Small intestine (tissue), 7 donors: Measurements from ENCODE around the gene ZBTB24. TPM values are rescaled to one million over a fixed set of nuclear protein-coding genes. Genes with fewer than 3 reads are reported as not detected.

Source experiments
- DNase-seq, 2 donors: peaks; one replicate each; pipeline versions ENCODE4 v3.0.0 to v3.0.0-alpha.2; 2013
- FAIRE-seq: peaks from 2 replicates; lab custom pipeline; 2012; peaks lifted over from hg19 to GRCh38; lab: Jason Lieb, UNC
- H3K27ac ChIP-seq, 3 donors: one replicate each; pipeline ENCODE4 v1.5.1; 2013; ENCODE audit warnings: low read length in 2 of 3, mild to moderate bottlenecking in 2 of 3, control low read depth in 1 of 3, inconsistent platforms in 1 of 3, low read depth in 1 of 3, moderate library complexity in 1 of 3
- H3K27me3 ChIP-seq, 3 donors: one replicate each; pipeline ENCODE4 v1.6.1; 2013; ENCODE audit warnings: low read length in 3 of 3, inconsistent platforms in 1 of 3; ENCODE audit not compliant: control insufficient read depth in 3 of 3, insufficient read depth in 3 of 3
- H3K36me3 ChIP-seq, 3 donors: one replicate each; pipeline ENCODE4 v1.6.1; 2013; ENCODE audit warnings: low read length in 3 of 3, inconsistent platforms in 1 of 3, low read depth in 1 of 3, mild to moderate bottlenecking in 1 of 3, moderate library complexity in 1 of 3; ENCODE audit not compliant: control insufficient read depth in 3 of 3, insufficient read depth in 2 of 3
- H3K4me1 ChIP-seq, 3 donors: one replicate each; pipeline ENCODE4 v1.6.1; 2013; ENCODE audit warnings: low read length in 2 of 3, inconsistent platforms in 1 of 3, low read depth in 1 of 3, mild to moderate bottlenecking in 1 of 3, moderate library complexity in 1 of 3; ENCODE audit not compliant: control insufficient read depth in 3 of 3, insufficient read depth in 2 of 3
- H3K4me3 ChIP-seq, 3 donors: one replicate each; pipeline ENCODE4 v1.5.1; 2013; ENCODE audit warnings: low read length in 3 of 3, control low read depth in 1 of 3, inconsistent platforms in 1 of 3, low read depth in 1 of 3, mild to moderate bottlenecking in 1 of 3, moderate library complexity in 1 of 3
- H3K9me3 ChIP-seq, 2 donors: one replicate each; pipeline ENCODE4 v1.6.1; 2013; ENCODE audit warnings: low read depth in 1 of 2, low read length in 1 of 2; ENCODE audit not compliant: control insufficient read depth in 2 of 2, insufficient read depth in 1 of 2
- WGBS, 3 donors: extraction: QIAGEN DNeasy Blood & Tissue Kit; methylation state at CpG; one replicate each; pipeline ENCODE4 v1.1.7; 2013; 5-methylcytosine and 5-hydroxymethylcytosine counted together
- polyA plus RNA-seq, 4 donors: library from polyadenylated mRNA; stranded (reverse) in 3 of 4; unstranded in 1 of 4; fragments of 200-250 nt in 3 of 4; fragments of 120-200 nt in 1 of 4; gene quantifications; one replicate each; pipeline versions ENCODE4 v1.2.1 to v1.2.3, GENCODE V29; 2013
- donor health status: healthy with polysubstance abuse.
- donor health status: control.
- donor health status: control.
- donor health status: Bipolar disorder and iron deficiency.
- donor health status: healthy.

ZBTB24 gene
- polyA plus RNA-seq, 4 donors, result 1.8 to 12.6 (median 3.3) TPM

DNA sequence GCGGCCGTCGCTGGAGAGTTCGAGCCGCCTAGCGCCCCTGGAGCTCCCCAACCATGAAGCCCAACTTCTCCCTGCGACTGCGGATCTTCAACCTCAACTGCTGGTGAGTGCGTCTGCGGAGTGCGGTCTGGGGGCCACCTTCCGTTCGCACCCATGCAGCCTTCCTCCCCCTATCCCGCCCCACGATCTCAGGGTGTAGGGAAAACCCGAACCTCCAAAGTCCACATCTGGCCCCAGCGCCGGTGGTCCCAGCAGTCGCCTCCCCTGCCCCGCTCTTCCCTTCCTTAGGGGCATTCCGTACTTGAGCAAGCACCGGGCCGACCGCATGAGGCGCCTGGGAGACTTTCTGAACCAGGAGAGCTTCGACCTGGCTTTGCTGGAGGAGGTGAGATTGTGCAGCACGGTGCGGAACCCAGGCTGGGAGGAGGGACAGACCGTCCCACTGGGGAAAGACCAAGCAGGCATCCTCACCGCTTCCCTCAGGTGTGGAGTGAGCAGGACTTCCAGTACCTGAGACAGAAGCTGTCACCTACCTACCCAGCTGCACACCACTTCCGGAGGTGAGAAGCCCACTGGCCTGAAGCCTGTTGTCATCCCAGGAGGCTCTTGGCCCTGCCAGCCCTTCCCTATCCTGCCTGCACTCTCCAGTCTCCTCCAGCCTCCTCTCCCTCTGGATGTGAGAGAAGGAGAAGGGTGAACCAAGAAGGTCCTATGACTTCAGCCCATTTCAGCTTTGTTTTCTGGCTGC is 41.8 kb downstream of the ZBTB24 start:
- Histone ChIP-seq H3K9me3 (no peaks in the 10 kb centered on the region), H3K27me3 (no peaks in the 10 kb centered on the region), H3K4me3 (peak overlapping the region; percentile 56 to 82 (median 82)), H3K4me1 (peaks cover 0 to 11% (median 8%) of the 10 kb centered on the region in 3 donors), H3K27ac (peak overlapping the region; percentile 44 to 86 (median 81)), H3K36me3 (peaks cover 9 to 44% (median 12%) of the 10 kb centered on the region in 3 donors)
- 0 to 1% (median 1%) methylated on average over 26 to 31 of the region's 31 CpGs for WGBS, 3 donors
- DNase-seq (peak; percentile 70 to 83), FAIRE-seq (no peak)

DNA sequence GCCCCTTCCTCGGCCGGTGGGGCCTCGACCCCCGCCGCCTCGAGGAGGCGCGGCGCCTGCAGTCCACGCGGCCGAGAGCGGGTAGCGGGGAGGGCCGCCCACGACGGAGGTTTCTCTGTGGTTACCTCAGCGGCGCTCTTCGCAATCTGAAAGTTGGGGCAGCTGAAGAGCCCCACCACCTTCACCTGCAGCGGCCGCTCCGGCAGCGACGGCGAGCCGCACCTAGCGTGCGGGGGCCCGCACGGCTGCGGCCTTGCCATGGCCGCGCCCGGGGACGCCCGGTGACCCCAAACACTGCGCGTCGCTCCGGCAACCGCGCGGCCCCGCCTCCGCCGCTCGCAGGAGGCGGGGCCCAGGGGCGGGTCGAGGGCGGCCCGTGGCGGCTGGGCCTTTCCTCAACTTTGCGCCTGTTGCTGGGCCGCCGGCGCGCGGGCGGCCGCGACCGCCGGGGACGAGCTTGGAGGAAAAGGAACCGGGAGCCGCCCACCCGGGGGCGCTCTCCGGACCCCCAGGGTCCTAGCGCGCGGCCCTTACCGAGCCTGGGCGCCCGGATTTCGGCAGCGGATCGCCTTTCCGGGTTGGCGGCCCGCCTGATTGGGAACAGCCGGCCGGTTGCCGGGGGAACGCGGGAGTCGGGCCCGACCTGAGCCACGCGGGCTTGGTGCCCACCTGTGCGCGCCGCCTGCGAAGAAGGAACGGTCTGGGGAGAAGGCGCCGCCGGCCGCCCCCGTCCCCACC is 42.5 kb downstream of the ZBTB24 start, which contains the start of the genes PPIL6 and SMPD2:
TSS of gene PPIL6 (minus strand) at position 298 of the 738 bp plus-strand sequence. CDS start at position 260, 38 bp downstream.
TSS of gene SMPD2 (plus strand) at position 394 of the 738 bp plus-strand sequence. CDS start 398 bp downstream, outside the sequence.
- 0% methylated on average over 68 to 102 of the region's 102 CpGs for WGBS, 3 donors
- FAIRE-seq (no peak), DNase-seq (peak; percentile 85 to 96)
- Histone ChIP-seq H3K4me3 (peak within 1 kb of the TSS; percentile 56 to 82 (median 82)), H3K27me3 (no peaks in the 10 kb centered on the region), H3K9me3 (no peaks in the 10 kb centered on the region), H3K36me3 (peaks cover 7 to 39% (median 9%) of the 10 kb centered on the region in 3 donors), H3K4me1 (peaks cover 0 to 11% (median 8%) of the 10 kb centered on the region in 3 donors), H3K27ac (peak within 1 kb of the TSS; percentile 44 to 86 (median 81))

DNA sequence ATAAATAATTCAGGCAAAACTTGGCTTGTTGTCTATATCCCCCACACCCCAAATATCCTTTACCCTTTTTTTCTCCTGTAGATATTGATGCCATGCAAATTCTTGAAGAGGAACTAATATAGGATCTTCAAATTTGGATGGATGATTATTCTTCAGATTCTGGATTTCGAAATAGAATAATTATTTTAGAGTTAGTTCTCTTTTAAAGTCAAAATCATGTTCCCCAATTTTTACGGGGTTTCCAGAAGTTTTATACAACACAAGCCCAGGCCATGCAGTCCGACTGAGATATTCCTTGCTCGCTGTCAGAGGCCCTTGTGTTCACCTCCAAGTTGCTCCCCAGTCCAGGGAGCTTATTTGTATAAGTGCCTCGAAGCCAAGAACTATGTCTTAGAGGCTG is 47.0 kb downstream of the ZBTB24 start:
- FAIRE-seq, result no peak
- 85 to 96% (median 92%) methylated on average over 5 of the region's 5 CpGs for WGBS, 3 donors
- H3K27me3 ChIP-seq, result no peaks in the 10 kb centered on the region

DNA sequence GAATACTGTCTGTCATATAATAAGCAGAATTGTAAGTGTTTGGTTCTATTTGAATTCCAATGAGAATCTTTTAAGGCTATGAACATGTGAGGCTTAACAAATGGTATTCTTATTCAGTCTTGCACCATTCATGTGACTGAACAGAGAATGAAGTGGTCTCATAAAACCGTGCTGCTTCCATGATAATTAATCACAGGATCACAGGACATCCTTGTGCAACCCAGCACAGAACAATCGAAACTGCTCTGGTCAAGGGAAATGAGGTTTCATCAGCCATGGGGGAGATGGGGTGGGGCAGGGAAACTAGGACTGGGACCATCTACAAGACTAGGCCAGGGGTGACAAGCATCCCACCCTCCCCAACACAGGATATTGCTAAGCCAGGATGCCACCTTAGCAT is 48.6 kb downstream of the ZBTB24 start:
- H3K27me3 ChIP-seq, result no peaks in the 10 kb centered on the region
- H3K9me3 ChIP-seq, result no peaks in the 10 kb centered on the region
- no peak for DNase-seq
- H3K4me1 ChIP-seq, result no peaks in the 10 kb centered on the region
- WGBS, 3 donors, result 50 to 66% (median 57%) methylated on average over 2 of the region's 2 CpGs
- no peak for FAIRE-seq
- no peak overlapping the region for H3K27ac ChIP-seq
- H3K4me3 ChIP-seq, result no peak overlapping the region
- H3K36me3 ChIP-seq, result peaks cover 0 to 2% (median 0%) of the 10 kb centered on the region in 3 donors

More for the DNA sequence above, 47.0 kb downstream of the ZBTB24 start:
- no peak overlapping the region for H3K4me3 ChIP-seq
- no peaks in the 10 kb centered on the region for H3K4me1 ChIP-seq
- peaks cover 0 to 2% (median 0%) of the 10 kb centered on the region in 3 donors for H3K36me3 ChIP-seq
- H3K9me3 ChIP-seq, result no peaks in the 10 kb centered on the region
- no peak overlapping the region for H3K27ac ChIP-seq
- no peak for DNase-seq

DNA sequence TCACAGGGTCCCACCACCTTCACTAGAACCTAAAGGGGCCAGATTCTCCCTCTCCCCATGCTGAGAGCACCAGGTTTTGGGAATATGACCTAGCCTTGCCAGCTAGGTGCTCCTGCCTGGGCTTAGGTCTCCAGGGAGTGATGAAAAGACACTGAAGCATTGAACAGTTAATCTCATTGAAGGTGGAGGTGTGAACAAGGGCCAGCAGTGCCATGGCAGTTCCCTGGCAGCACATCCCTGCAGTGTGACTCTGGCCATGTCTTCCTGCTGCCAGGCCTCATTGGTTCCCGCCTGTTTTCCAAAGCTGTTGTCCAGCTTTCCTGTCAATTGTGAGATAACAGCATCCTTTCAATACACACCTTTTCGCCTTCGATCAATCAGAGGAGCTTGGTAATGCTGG is 53.5 kb downstream of the ZBTB24 start:
- Histone ChIP-seq H3K27ac (no peak overlapping the region), H3K27me3 (no peaks in the 10 kb centered on the region), H3K4me3 (no peak overlapping the region), H3K36me3 (no peaks in the 10 kb centered on the region), H3K4me1 (no peaks in the 10 kb centered on the region), H3K9me3 (no peaks in the 10 kb centered on the region)
- no peak for FAIRE-seq
- WGBS, 3 donors, result 87 to 99% (median 98%) methylated on average over 3 of the region's 3 CpGs
- DNase-seq, result no peak

DNA sequence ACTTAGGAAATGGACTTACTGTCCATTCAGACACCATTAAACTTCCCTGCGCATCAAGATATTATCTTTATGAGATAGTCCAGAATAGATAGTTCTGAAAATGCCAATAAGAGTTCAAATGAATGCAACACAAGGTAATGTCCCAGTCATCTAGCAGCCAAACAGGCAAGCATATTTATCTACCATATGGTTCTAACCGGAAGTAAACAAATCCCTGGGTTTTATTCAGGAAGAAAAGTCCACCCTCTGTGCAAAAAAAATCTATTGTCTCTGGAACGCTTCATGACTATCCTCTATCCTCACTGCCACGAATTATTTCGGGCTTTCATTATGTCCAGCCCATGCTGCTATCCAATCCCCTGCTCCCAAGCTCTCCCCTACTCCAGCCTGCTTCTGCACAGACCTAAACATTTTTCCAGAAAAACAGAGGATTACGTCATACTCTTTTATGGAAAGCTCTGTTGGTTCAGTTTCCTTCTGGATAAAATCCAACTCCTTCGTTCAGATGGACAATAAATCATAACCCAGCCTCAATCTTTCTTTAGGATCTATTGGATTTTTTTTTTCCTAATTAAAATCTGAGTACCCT is 54.0 kb downstream of the ZBTB24 start:
- no peak overlapping the region for H3K27ac ChIP-seq
- H3K36me3 ChIP-seq, result peaks cover 0 to 2% (median 0%) of the 10 kb centered on the region in 3 donors
- DNase-seq, result no peak
- no peaks in the 10 kb centered on the region for H3K4me1 ChIP-seq
- no peaks in the 10 kb centered on the region for H3K27me3 ChIP-seq
- FAIRE-seq, result no peak
- 38 to 49% (median 40%) methylated on average over 7 of the region's 7 CpGs for WGBS, 3 donors
- H3K4me3 ChIP-seq, result no peak overlapping the region
- no peaks in the 10 kb centered on the region for H3K9me3 ChIP-seq

DNA sequence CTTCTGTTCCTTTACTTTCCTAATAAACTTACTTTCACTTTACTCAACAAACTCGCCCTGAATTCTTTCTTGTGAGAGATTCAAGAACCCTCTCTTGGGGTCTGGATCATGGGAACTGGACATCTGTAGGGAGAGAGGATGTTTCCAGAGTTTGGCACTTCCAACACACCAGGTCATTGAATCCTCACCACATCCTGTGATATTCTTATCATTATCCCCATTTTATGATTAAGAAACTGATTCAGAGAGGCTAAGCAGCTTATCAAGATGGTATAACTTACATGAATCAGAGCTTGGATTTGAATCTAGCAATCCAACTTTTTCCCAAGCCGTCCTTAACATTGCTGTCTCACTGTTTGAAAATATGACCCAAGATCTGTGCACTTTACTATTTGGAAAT is 58.1 kb downstream of the ZBTB24 start:
- no peaks in the 10 kb centered on the region for H3K4me1 ChIP-seq
- no peak overlapping the region for H3K27ac ChIP-seq
- H3K9me3 ChIP-seq, result no peaks in the 10 kb centered on the region
- no peak for FAIRE-seq
- DNase-seq, result no peak
- peaks cover 0 to 4% (median 0%) of the 10 kb centered on the region in 3 donors for H3K36me3 ChIP-seq
- H3K27me3 ChIP-seq, result no peaks in the 10 kb centered on the region
- 83 to 89% (median 85%) methylated on average over 2 of the region's 2 CpGs for WGBS, 3 donors
- no peak overlapping the region for H3K4me3 ChIP-seq

DNA sequence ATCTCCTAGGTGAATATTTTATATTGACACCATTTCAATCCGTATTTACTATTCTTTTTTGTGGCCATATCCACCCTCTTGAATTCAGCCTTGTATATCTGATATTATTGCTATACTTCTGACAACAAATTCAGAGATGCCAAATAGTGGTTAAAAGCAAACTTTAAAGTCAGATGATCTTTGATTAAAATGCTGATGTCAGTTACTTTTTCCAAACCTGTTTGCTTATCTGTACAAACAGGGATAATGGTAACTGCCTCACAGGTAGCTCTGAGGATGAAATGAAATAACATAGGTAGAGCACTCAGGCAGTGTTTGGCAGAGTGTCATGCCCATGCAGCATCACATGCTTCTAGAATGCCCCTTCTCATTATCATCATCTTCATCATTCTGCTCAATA is 61.8 kb downstream of the ZBTB24 start:
- H3K4me1 ChIP-seq, result no peaks in the 10 kb centered on the region
- WGBS, 3 donors, result 77 to 92% (median 80%) methylated on average over 1 of the region's 1 CpG
- DNase-seq (no peak), FAIRE-seq (no peak)
- no peaks in the 10 kb centered on the region for H3K27me3 ChIP-seq
- no peak overlapping the region for H3K4me3 ChIP-seq
- peaks cover 0 to 8% (median 0%) of the 10 kb centered on the region in 3 donors for H3K36me3 ChIP-seq
- no peaks in the 10 kb centered on the region for H3K9me3 ChIP-seq
- no peak overlapping the region for H3K27ac ChIP-seq
